HG02885 (cell line): ENCODE measurements around the gene MAL.

Experiments used
- ATAC-seq: cut with Tn5 transposase; IDR thresholded peaks from one replicate; pipeline ENCODE4 v1.9.1; 2021; ENCODE audit warnings: mild to moderate bottlenecking; ENCODE audit not compliant: unreplicated experiment, poor library complexity

Gene MAL

DNA sequence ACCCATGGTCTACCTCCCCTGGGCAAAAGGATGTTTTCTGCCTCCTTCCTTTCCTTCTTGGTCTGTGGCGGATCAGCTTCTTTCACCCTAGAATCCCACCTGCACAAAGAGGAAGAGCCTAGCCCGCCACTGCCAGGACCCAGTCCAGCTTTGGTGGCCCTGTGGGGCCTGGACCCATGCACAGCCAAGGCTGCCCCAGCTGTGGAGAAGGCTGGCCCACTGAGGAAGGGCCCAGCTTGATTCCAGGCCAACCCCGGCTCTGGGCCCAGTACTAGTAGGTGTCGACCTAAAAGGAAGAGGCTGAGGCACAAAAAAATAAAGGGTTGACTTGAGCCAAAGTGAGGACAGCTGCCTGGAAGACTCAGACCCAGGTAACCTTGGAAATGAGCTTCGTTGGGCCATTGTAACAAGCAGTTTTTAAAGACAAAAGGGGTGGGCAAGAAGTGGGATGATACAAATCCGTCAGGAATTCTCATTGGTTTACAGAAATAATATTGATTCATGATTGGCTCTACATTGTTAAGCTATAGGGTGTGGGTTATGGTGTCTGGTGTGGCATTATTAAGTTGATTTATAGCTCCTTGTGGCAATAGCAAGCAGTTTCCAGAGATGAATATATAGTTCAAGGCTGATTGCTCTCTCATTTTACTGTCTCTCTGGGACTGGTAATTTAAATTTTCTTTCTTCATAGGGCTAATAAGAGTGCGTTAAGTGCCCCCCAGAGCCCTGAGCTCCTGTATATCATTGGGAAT lies 29.8 kb upstream of the MAL start:
- ATAC-seq: no peak

GRCh38 chr2:94996305-94997100 lies 29.0 kb upstream of the MAL start:
- no peak for ATAC-seq

- no peak for ATAC-seq
Observed at GRCh38 chr2:94997981-94998930, 27.3 kb upstream of the MAL start.

- no peak for ATAC-seq
Observed at GRCh38 chr2:94999431-94999883, 26.1 kb upstream of the MAL start.

GRCh38 chr2:95001051-95001562 lies 24.4 kb upstream of the MAL start:
- ATAC-seq: no peak

- ATAC-seq: no peak
Observed at GRCh38 chr2:95001701-95002100, 23.8 kb upstream of the MAL start.

DNA sequence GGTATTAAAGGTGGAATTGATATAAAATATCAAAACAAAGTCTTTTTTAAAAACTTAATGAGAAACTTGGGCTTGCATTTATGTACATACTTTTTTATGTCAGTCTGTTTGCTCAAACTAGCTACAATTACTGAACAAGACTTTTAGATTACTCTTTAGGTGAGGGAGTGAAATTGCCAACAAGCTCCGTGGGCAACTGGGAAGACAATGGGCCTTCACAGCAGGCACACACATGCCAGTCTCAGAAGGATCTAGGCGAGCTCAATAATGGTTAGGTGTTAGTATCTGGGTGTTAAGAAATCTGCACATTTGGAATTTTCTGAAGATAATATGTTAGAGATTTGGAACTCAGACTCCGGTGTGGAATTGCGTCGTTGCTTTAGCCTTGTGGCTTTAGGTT lies 23.0 kb upstream of the MAL start:
- ATAC-seq: no peak

DNA sequence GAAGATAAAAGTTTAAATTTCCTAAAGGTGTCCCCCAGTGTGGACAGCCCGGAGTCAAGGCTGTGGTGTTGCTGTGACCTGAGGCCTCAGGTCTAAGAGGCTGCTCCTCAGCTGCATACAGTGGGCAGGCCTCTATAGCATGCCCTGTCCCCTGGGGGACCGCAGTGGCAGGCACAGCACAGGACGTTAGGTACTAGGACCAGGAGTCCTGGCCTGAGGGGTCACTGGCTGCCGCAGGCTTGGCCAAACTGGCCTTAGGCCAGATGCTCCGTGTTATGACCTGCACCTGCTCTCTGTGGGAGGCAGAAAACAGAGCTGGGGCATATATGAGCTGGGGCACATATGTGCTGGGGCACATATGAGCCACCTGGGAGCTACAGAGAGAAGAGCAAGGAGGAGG lies 21.2 kb upstream of the MAL start:
- no peak for ATAC-seq

- ATAC-seq: no peak
Observed at GRCh38 chr2:95004711-95005110, 20.8 kb upstream of the MAL start.

DNA sequence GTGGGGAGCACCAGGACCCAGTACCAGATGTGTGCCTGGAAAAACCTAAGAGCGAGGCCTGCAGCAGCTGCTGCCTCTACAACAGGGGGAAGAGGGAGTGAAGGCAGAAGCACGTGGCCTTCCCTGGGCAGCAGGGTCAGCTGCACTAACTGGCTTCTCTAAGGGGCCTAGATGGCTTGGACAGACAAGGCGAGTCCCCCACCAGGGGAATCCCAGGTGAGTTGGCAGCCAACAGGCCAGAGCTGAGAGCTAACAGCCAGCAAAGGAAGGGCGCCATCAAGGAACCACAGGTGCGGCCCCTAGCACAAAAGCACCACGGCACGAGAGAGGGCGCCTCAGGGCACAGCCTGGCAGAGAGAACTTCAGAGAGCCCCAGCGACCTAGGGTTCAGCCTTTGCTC lies 19.8 kb upstream of the MAL start:
- no peak for ATAC-seq

GRCh38 chr2:95006588-95006987 lies 18.9 kb upstream of the MAL start:
- ATAC-seq: no peak

- ATAC-seq: no peak
Observed at GRCh38 chr2:95007031-95007609, 18.4 kb upstream of the MAL start.

GRCh38 chr2:95007822-95008221 lies 17.7 kb upstream of the MAL start:
- ATAC-seq: no peak

- ATAC-seq: no peak
Observed at GRCh38 chr2:95008306-95008705, 17.2 kb upstream of the MAL start.

GRCh38 chr2:95008996-95009395 lies 16.5 kb upstream of the MAL start:
- ATAC-seq: no peak

- ATAC-seq: no peak
Observed at GRCh38 chr2:95009412-95009811, 16.1 kb upstream of the MAL start.

GRCh38 chr2:95010126-95010525 lies 15.4 kb upstream of the MAL start:
- no peak for ATAC-seq

- ATAC-seq: no peak
Observed at GRCh38 chr2:95010718-95011117, 14.8 kb upstream of the MAL start.

DNA sequence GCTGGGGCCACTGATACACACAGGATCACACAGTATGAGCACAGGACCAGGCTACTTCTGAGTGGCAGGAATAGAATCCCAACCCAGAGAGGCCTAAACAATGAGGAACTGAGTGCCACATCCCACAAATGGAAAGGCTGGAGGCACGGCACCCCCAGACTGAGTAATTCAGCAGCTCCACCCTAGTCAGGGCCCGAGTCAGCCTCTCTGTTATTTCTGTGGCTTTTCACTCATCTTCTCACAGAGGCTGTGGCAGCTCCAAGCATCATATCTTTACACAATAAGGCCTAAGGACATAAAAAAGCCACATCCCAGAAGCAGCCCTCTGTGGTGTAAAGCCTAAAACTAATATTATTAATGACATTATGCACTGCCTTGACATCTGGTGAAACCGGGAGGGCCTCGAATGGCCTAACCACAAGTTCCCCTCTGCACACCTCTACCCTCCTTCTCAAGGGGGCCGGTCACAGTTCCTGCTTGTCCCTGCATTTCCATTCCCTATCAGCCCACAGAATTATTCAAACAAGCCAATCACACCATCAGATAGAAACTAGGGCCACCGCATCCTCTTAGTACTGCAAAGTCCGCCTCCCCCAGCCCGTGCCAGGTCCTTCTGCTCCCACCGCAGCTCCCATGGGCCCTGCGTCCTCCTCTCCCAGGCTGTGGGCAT lies 12.5 kb upstream of the MAL start:
- peak; percentile 84 for ATAC-seq

- no peak for ATAC-seq
Observed at GRCh38 chr2:95013726-95014125, 11.8 kb upstream of the MAL start.
